Neural cell (in vitro differentiated cells): ENCODE data around the gene SLC25A22. TPM values are rescaled to one million over a fixed set of nuclear protein-coding genes. Genes with fewer than 3 reads are reported as not detected.

ENCODE experiments used
- H2AFZ ChIP-seq: fragments of 200-600, 300-800 bp; sonication (generic), shearing (Covaris generic); 2 replicates; pipeline ENCODE4 v1.6.0; 2014; ENCODE audit warnings: low read depth, mild to moderate bottlenecking, antibody characterized with exemption, low read length, moderate library complexity
- H3F3A ChIP-seq: fragments of 200-600 bp; shearing (Covaris generic); 2 replicates; pipeline ENCODE4 v1.6.1; 2016; ENCODE audit warnings: mild to moderate bottlenecking, moderate library complexity, mixed read lengths, antibody characterized with exemption, low read length; ENCODE audit not compliant: insufficient read depth, poor library complexity, severe bottlenecking
- H3K27ac ChIP-seq: fragments of 200-600, 300-800 bp; sonication (generic), shearing (Covaris generic); 2 replicates; pipeline ENCODE4 v1.5.1; 2014; ENCODE audit warnings: mild to moderate bottlenecking, low read length, moderate library complexity
- H3K27me3 ChIP-seq: fragments of 300-800, 200-600 bp; sonication (generic), shearing (Covaris generic); 2 replicates; pipeline ENCODE4 v1.6.0; 2014; ENCODE audit warnings: mild to moderate bottlenecking, low read depth, low read length, moderate library complexity; ENCODE audit not compliant: insufficient read depth
- H3K36me3 ChIP-seq: fragments of 300-800, 200-600 bp; sonication (generic), shearing (Covaris generic); 2 replicates; pipeline ENCODE4 v1.5.1; 2014; ENCODE audit warnings: mild to moderate bottlenecking, antibody characterized with exemption, low read length, moderate library complexity; ENCODE audit not compliant: insufficient read depth
- H3K4me2 ChIP-seq: fragments of 300-800, 200-600 bp; sonication (generic), shearing (Covaris generic); 2 replicates; pipeline ENCODE4 v1.6.0; 2014; ENCODE audit warnings: mild to moderate bottlenecking, low read length
- H3K4me3 ChIP-seq: fragments of 300-800, 200-600 bp; sonication (generic), shearing (Covaris generic); 2 replicates; pipeline ENCODE4 v1.5.1; 2014; ENCODE audit warnings: mild to moderate bottlenecking, low read length, moderate library complexity
- H3K79me2 ChIP-seq: fragments of 200-600 bp; shearing (Covaris generic); replicated peaks from 2 replicates; pipeline ENCODE4 v1.6.0; 2014; ENCODE audit warnings: mild to moderate bottlenecking, low read length, moderate library complexity; ENCODE audit not compliant: insufficient read depth
- H3K9ac ChIP-seq: fragments of 300-800, 200-600 bp; sonication (generic), shearing (Covaris generic); 2 replicates; pipeline ENCODE4 v1.6.1; 2016; ENCODE audit warnings: mild to moderate bottlenecking, low read length, mixed read lengths
- H3K9me2 ChIP-seq: fragments of 200-600 bp; shearing (Covaris generic); 2 replicates; pipeline ENCODE4 v1.6.1; 2016; ENCODE audit warnings: mild to moderate bottlenecking, low read length, mixed read lengths; ENCODE audit not compliant: insufficient read depth
- H3K9me3 ChIP-seq: fragments of 200-600, 300-800 bp; sonication (generic), shearing (Covaris generic); 2 replicates; pipeline ENCODE4 v1.6.1; 2016; ENCODE audit warnings: mild to moderate bottlenecking, mixed run types, low read length, moderate library complexity, mixed read lengths
- H4K20me1 ChIP-seq: fragments of 200-600 bp; shearing (Covaris generic); 2 replicates; pipeline ENCODE4 v1.6.1; 2016; ENCODE audit warnings: mild to moderate bottlenecking, mixed run types; ENCODE audit not compliant: insufficient read depth
- EP300 ChIP-seq: fragments of 450-650 bp; conservative IDR thresholded peaks from 2 replicates; pipeline ENCODE4 v1.6.1; 2014; ENCODE audit warnings: antibody characterized with exemption, mild to moderate bottlenecking, moderate library complexity; ENCODE audit not compliant: poor library complexity, severe bottlenecking
- EZH2 ChIP-seq: fragments of 200-600, 300-800 bp; shearing (Covaris generic), sonication (generic); IDR thresholded peaks from 2 replicates; pipeline ENCODE4 v1.6.1; 2014; ENCODE audit warnings: antibody characterized with exemption, low read length, borderline replicate concordance, mild to moderate bottlenecking; ENCODE audit not compliant: insufficient read depth, poor library complexity, severe bottlenecking
- MXI1 ChIP-seq: fragments of 450-650 bp; conservative IDR thresholded peaks from 2 replicates; pipeline ENCODE4 v1.6.1; 2014; ENCODE audit warnings: antibody characterized with exemption, mild to moderate bottlenecking; ENCODE audit not compliant: poor library complexity, severe bottlenecking
- POLR2AphosphoS5 ChIP-seq: IDR thresholded peaks from 2 replicates; pipeline ENCODE4 v1.6.1; 2012
- RAD21 ChIP-seq: fragments of 450-650 bp; conservative IDR thresholded peaks from 2 replicates; pipeline ENCODE4 v1.6.1; 2014; ENCODE audit warnings: antibody characterized with exemption, mild to moderate bottlenecking, moderate library complexity
- REST ChIP-seq: IDR thresholded peaks from 2 replicates; pipeline ENCODE4 v1.6.1; 2012; ENCODE audit warnings: borderline replicate concordance
- SMC3 ChIP-seq: fragments of 450-650 bp; conservative IDR thresholded peaks from 2 replicates; pipeline ENCODE4 v1.6.1; 2014; ENCODE audit warnings: antibody characterized with exemption, mild to moderate bottlenecking, moderate library complexity; ENCODE audit not compliant: poor library complexity
- TAF1 ChIP-seq: IDR thresholded peaks from 2 replicates; pipeline ENCODE4 v1.6.1; 2012; ENCODE audit warnings: low read depth
- polyA plus RNA-seq: library from polyadenylated mRNA; depleted of rRNA; stranded (reverse); fragments of >200 nt; gene quantifications from 2 replicates; pipeline ENCODE4 v1.2.3, GENCODE V29; 2014
- TF ChIP-seq, protein P1 (sequence below): fragments of 450-650 bp; IDR thresholded peaks from 2 replicates; pipeline ENCODE4 v1.5.1; 2014; ENCODE audit warnings: antibody characterized with exemption, mild to moderate bottlenecking, moderate library complexity; ENCODE audit not compliant: poor library complexity, severe bottlenecking

The SLC25A22 gene
- polyA plus RNA-seq, 1 donor from 2014 or later, result 40.9 TPM

GRCh38 chr11:813072-813455, 15.0 kb upstream of the SLC25A22 start:
- no peak overlapping the region for H3K27ac ChIP-seq
- no peaks in the 10 kb centered on the region for H4K20me1 ChIP-seq
- no peaks in the 10 kb centered on the region for H3K9me2 ChIP-seq
- H3K9ac ChIP-seq, result no peak overlapping the region
- no peaks in the 10 kb centered on the region for H3K9me3 ChIP-seq
- no peak overlapping the region for H3K4me2 ChIP-seq
- no peaks in the 10 kb centered on the region for H3K36me3 ChIP-seq
- H3F3A ChIP-seq, result no peaks in the 10 kb centered on the region
- TF ChIP-seq, protein P1, sequence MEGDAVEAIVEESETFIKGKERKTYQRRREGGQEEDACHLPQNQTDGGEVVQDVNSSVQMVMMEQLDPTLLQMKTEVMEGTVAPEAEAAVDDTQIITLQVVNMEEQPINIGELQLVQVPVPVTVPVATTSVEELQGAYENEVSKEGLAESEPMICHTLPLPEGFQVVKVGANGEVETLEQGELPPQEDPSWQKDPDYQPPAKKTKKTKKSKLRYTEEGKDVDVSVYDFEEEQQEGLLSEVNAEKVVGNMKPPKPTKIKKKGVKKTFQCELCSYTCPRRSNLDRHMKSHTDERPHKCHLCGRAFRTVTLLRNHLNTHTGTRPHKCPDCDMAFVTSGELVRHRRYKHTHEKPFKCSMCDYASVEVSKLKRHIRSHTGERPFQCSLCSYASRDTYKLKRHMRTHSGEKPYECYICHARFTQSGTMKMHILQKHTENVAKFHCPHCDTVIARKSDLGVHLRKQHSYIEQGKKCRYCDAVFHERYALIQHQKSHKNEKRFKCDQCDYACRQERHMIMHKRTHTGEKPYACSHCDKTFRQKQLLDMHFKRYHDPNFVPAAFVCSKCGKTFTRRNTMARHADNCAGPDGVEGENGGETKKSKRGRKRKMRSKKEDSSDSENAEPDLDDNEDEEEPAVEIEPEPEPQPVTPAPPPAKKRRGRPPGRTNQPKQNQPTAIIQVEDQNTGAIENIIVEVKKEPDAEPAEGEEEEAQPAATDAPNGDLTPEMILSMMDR, result no peak
- no peak for TF ChIP-seq TAF1
- no peak for TF ChIP-seq RAD21
- no peak for TF ChIP-seq MXI1
- no peak for TF ChIP-seq SMC3
- TF ChIP-seq EP300, result no peak
- no peak for TF ChIP-seq EZH2
- TF ChIP-seq POLR2AphosphoS5, result no peak
- no peak for TF ChIP-seq REST
- H3K4me3 ChIP-seq, result no peak overlapping the region
- H2AFZ ChIP-seq, result no peak overlapping the region
- H3K79me2 ChIP-seq, result peaks cover 20% of the 10 kb centered on the region
- H3K27me3 ChIP-seq, result no peaks in the 10 kb centered on the region

DNA sequence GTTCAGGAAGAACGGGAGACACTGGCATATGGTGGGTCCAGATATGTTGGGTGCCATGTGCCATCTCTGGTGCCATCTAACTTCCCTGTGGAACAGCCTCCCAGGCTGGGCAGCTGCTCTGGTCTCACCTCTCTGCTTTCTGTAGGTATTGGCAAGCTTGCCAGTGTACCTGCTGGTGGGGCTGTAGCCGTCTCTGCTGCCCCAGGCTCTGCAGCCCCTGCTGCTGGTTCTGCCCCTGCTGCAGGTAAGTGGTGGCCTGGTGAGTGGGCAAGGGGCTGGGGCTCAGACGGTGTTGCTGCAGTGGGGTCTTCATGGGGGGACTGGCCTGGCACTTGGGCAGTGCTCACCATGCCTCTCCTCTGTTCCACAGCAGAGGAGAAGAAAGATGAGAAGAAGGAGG, 14.3 kb upstream of the SLC25A22 start:
- Histone ChIP-seq H3K36me3 (no peaks in the 10 kb centered on the region), H3K9me3 (no peaks in the 10 kb centered on the region), H3K4me3 (no peak overlapping the region), H2AFZ (no peak overlapping the region), H3K9me2 (no peaks in the 10 kb centered on the region), H3K9ac (no peak overlapping the region), H3K4me2 (no peak overlapping the region), H3K79me2 (peaks cover 20% of the 10 kb centered on the region), H3K27ac (no peak overlapping the region), H3F3A (no peaks in the 10 kb centered on the region), H3K27me3 (no peaks in the 10 kb centered on the region), H4K20me1 (no peaks in the 10 kb centered on the region)
- no peak for TF ChIP-seq EP300
- no peak for TF ChIP-seq TAF1
- no peak for TF ChIP-seq MXI1
- no peak for TF ChIP-seq SMC3
- TF ChIP-seq POLR2AphosphoS5, result no peak
- TF ChIP-seq, protein P1, result no peak
- TF ChIP-seq EZH2, result no peak
- TF ChIP-seq RAD21, result no peak
- TF ChIP-seq REST, result no peak
